AG09319 (cell line): ENCODE measurements around the gene SPEF2.

Experiments
- DNase-seq: peaks from one replicate; pipeline ENCODE4 v3.0.0-alpha.2; 2010; ENCODE audit warnings: low read depth; ENCODE audit errors: extremely low read depth
- CTCF ChIP-seq: IDR thresholded peaks from 2 replicates; pipeline ENCODE4 v1.5.1; 2011; ENCODE audit warnings: low read depth, mild to moderate bottlenecking, inconsistent platforms, low read length, moderate library complexity

SPEF2 gene

DNA sequence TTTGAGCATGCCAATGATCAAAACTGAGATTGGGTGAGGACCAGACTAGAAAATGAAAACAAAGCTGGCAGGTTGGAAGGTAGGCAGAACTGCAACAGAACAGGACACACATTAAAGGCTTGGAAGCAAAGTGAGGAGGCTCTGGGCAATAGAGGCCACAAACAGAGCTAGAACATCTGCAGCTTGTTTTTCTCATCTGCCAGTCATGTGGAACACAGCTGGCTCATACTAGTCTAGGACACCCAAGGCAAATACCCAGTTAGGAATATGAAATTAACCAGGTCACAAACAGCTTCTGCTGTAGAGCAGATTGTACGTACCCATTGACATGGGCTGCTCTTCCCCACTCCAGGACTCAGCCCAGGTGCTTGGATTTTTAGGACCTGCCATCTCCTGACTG lies 61.7 kb downstream of the SPEF2 start:
- DNase-seq = no peak
- no peak for TF ChIP-seq CTCF

- no peak for TF ChIP-seq CTCF
- DNase-seq = no peak
Measured at GRCh38 chr5:35681911-35682310, 64.2 kb downstream of the SPEF2 start.

- no peak for TF ChIP-seq CTCF
- DNase-seq = no peak
Measured at GRCh38 chr5:35683466-35683865, 65.8 kb downstream of the SPEF2 start.

- no peak for TF ChIP-seq CTCF
- DNase-seq = no peak
Measured at GRCh38 chr5:35685161-35685560, 67.5 kb downstream of the SPEF2 start.

- no peak for TF ChIP-seq CTCF
- DNase-seq = no peak
Measured at GRCh38 chr5:35687961-35688360, 70.3 kb downstream of the SPEF2 start.

DNA sequence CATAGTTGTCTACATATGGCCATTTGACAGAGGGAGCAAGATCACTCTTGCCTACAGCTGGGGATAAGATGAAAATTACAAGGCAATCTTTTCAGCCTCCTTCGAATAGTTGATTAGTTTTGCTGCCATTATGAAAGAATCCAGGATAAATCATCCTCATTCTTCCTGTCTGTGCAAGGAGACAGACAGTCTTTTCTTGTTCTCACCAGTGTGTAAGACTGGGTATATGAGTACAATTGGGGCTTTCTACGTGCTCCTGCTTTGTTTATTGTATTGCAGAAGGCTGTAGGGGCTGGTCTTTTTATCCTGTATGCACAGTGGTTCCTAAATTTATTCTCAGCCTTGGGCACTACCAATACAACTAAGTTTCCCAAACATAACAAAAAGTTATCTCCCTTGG lies 76.8 kb downstream of the SPEF2 start:
- no peak for DNase-seq

More for the DNA sequence above, 76.8 kb downstream of the SPEF2 start:
- no peak for TF ChIP-seq CTCF
